ENCODE results near the gene ALDH1L1. TPM values are rescaled to one million over a fixed set of nuclear protein-coding genes. Genes with fewer than 3 reads are reported as not detected.

The ALDH1L1 gene
- total and polyA plus RNA-seq, 9 of the 15 experiments (the other 6 are each of a cell fraction or from before 2014, with no cell fraction given) = 0.06 to 1.9 (median 0.57) TPM; not detected in 1

DNA sequence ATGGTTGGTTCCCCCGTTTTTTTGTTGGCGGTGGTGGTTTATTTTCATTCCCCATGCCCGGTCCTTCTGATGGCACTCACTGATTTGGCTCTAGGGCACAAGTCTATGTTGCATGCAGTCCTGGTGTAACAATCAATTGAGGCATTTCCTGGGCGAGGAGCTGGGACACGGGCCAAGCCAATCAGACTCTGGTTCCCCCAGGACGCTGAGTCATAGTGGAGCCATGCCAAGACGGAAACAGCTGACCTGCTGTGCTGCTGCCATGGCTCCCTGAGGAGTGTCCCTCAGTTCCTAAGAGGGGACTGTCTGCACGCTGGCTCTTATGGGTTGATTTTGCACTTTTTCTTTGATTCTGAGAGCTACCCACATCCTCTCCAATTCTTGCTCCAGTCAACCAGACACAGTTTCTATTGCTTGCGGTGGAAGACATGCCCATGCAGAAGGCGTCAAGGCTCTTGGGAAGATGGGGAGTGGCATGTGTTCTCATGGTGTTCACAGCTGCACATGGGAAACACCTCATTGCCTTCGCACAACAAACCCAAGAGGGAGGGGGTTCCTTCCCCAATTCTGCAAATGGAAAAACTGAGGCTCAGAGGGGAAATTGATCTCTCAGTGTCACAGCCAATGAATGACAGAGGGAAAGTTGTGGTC lies 28.3 kb upstream of the ALDH1L1 start (continued):
- 0 out of 2 replicates have a peak, but pooled peaks have one; percentile 36 for TF ChIP-seq C11orf30 (IDR thresholded peaks at IDR 0.05; ENCODE audit: low read depth)
- TF ChIP-seq, protein P1, sequence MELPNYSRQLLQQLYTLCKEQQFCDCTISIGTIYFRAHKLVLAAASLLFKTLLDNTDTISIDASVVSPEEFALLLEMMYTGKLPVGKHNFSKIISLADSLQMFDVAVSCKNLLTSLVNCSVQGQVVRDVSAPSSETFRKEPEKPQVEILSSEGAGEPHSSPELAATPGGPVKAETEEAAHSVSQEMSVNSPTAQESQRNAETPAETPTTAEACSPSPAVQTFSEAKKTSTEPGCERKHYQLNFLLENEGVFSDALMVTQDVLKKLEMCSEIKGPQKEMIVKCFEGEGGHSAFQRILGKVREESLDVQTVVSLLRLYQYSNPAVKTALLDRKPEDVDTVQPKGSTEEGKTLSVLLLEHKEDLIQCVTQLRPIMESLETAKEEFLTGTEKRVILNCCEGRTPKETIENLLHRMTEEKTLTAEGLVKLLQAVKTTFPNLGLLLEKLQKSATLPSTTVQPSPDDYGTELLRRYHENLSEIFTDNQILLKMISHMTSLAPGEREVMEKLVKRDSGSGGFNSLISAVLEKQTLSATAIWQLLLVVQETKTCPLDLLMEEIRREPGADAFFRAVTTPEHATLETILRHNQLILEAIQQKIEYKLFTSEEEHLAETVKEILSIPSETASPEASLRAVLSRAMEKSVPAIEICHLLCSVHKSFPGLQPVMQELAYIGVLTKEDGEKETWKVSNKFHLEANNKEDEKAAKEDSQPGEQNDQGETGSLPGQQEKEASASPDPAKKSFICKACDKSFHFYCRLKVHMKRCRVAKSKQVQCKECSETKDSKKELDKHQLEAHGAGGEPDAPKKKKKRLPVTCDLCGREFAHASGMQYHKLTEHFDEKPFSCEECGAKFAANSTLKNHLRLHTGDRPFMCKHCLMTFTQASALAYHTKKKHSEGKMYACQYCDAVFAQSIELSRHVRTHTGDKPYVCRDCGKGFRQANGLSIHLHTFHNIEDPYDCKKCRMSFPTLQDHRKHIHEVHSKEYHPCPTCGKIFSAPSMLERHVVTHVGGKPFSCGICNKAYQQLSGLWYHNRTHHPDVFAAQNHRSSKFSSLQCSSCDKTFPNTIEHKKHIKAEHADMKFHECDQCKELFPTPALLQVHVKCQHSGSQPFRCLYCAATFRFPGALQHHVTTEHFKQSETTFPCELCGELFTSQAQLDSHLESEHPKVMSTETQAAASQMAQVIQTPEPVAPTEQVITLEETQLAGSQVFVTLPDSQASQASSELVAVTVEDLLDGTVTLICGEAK (IDR thresholded peaks at IDR 0.05) = peak; percentile 63; the same call in 1 of the 2 replicates
- TF ChIP-seq, protein P1 (CRISPR knock-in tag; IDR thresholded peaks at IDR 0.05) = no peak
- TF ChIP-seq, protein P2, sequence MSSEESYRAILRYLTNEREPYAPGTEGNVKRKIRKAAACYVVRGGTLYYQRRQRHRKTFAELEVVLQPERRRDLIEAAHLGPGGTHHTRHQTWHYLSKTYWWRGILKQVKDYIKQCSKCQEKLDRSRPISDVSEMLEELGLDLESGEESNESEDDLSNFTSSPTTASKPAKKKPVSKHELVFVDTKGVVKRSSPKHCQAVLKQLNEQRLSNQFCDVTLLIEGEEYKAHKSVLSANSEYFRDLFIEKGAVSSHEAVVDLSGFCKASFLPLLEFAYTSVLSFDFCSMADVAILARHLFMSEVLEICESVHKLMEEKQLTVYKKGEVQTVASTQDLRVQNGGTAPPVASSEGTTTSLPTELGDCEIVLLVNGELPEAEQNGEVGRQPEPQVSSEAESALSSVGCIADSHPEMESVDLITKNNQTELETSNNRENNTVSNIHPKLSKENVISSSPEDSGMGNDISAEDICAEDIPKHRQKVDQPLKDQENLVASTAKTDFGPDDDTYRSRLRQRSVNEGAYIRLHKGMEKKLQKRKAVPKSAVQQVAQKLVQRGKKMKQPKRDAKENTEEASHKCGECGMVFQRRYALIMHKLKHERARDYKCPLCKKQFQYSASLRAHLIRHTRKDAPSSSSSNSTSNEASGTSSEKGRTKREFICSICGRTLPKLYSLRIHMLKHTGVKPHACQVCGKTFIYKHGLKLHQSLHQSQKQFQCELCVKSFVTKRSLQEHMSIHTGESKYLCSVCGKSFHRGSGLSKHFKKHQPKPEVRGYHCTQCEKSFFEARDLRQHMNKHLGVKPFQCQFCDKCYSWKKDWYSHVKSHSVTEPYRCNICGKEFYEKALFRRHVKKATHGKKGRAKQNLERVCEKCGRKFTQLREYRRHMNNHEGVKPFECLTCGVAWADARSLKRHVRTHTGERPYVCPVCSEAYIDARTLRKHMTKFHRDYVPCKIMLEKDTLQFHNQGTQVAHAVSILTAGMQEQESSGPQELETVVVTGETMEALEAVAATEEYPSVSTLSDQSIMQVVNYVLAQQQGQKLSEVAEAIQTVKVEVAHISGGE (CRISPR knock-in tag; IDR thresholded peaks at IDR 0.05) = peak in 1 of 3 experiments; percentile 81; a peak in 2 of 6 replicates
- peak; percentile 47; the same call in 1 of the 2 replicates for TF ChIP-seq SMAD4 (CRISPR knock-in tag; conservative IDR thresholded peaks at IDR 0.05)
- TF ChIP-seq, protein P3, sequence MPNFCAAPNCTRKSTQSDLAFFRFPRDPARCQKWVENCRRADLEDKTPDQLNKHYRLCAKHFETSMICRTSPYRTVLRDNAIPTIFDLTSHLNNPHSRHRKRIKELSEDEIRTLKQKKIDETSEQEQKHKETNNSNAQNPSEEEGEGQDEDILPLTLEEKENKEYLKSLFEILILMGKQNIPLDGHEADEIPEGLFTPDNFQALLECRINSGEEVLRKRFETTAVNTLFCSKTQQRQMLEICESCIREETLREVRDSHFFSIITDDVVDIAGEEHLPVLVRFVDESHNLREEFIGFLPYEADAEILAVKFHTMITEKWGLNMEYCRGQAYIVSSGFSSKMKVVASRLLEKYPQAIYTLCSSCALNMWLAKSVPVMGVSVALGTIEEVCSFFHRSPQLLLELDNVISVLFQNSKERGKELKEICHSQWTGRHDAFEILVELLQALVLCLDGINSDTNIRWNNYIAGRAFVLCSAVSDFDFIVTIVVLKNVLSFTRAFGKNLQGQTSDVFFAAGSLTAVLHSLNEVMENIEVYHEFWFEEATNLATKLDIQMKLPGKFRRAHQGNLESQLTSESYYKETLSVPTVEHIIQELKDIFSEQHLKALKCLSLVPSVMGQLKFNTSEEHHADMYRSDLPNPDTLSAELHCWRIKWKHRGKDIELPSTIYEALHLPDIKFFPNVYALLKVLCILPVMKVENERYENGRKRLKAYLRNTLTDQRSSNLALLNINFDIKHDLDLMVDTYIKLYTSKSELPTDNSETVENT (CRISPR knock-in tag; IDR thresholded peaks at IDR 0.05) = no peak
- TF ChIP-seq, protein P4, sequence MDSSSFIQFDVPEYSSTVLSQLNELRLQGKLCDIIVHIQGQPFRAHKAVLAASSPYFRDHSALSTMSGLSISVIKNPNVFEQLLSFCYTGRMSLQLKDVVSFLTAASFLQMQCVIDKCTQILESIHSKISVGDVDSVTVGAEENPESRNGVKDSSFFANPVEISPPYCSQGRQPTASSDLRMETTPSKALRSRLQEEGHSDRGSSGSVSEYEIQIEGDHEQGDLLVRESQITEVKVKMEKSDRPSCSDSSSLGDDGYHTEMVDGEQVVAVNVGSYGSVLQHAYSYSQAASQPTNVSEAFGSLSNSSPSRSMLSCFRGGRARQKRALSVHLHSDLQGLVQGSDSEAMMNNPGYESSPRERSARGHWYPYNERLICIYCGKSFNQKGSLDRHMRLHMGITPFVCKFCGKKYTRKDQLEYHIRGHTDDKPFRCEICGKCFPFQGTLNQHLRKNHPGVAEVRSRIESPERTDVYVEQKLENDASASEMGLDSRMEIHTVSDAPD (CRISPR knock-in tag; IDR thresholded peaks at IDR 0.05) = no peak
